ENCODE results near the gene KEAP1.

Gene KEAP1

DNA sequence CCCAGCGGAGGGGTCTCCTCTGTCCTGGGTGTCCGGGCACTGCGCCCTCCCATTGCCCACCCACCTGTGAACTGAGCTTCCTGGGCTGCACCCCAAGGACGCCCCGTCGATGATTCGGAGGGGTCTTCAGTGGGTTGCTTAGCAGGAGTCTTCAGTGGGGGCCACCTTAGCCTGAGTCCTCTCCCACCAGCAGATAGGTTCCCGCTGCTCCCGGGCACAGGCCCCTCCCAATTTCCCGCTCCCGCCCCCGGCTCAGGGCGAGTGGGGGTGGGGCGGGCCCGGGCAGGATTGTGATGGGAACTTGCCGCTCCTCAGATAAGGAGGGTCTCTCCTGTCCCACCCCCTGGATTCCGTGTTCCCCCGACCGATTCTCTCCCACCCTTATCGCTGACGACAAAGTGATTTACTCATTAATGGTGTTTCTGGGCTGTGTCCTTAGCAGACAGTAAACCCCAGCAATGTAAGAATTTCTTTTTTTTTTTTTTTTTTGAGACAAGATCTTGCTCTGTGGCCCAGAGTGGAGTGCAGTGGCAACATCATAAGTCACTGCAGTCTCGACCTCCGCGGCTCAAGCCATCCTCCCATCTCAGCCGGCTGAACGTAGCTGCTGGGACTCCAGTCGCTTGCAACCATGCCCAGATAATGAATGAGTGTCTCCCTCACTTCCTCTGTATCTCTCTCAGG, 14.7 kb upstream of the KEAP1 start:
- Mint-ChIP-seq H3K27ac (peak overlapping the region; percentile 5), H3K9me3 (no peaks in the 10 kb centered on the region), H3K27me3 (peaks cover 80% of the 10 kb centered on the region), H3K4me1 (ENCODE audit: low read depth) (peaks cover 43% of the 10 kb centered on the region), H3K36me3 (ENCODE audit: low read depth) (no peaks in the 10 kb centered on the region), H3K4me3 (peak overlapping the region; percentile 35)
- intact Hi-C loops (cut with micrococcal nuclease) = no loop called here

DNA sequence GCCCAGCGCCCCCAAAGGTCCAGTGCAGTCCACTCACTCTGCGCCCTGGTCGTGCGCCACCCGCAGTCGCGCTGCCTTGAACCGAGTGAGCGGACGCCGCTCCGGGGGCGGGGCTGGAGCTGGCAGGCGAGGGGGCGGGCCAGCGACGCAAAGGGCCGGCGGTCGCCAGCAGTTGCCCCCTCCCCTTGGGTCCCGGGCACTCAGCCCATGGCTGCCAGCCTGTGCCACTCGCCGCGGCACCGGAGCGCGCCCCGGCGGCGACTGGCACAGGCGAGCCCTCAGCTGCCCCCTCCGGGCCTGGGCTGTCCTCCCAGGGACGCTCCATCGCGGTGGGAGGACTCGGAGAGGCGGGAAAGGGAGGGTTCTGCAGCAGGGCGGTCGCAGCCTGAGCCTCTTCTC, 14.2 kb upstream of the KEAP1 start, which contains the start of gene S1PR5:
TSS of gene S1PR5 (minus strand) at position 87 of the 399 bp plus-strand sequence. CDS start 2,436 bp downstream, outside the sequence.
- intact Hi-C loops (cut with micrococcal nuclease) = no loop called here
- Mint-ChIP-seq H3K27me3 (peaks cover 85% of the 10 kb centered on the region), H3K9me3 (no peaks in the 10 kb centered on the region), H3K4me1 (ENCODE audit: low read depth) (peaks cover 47% of the 10 kb centered on the region), H3K4me3 (peak within 1 kb of the TSS; percentile 35), H3K36me3 (ENCODE audit: low read depth) (no peaks in the 10 kb centered on the region), H3K27ac (peak within 1 kb of the TSS; percentile 5)

DNA sequence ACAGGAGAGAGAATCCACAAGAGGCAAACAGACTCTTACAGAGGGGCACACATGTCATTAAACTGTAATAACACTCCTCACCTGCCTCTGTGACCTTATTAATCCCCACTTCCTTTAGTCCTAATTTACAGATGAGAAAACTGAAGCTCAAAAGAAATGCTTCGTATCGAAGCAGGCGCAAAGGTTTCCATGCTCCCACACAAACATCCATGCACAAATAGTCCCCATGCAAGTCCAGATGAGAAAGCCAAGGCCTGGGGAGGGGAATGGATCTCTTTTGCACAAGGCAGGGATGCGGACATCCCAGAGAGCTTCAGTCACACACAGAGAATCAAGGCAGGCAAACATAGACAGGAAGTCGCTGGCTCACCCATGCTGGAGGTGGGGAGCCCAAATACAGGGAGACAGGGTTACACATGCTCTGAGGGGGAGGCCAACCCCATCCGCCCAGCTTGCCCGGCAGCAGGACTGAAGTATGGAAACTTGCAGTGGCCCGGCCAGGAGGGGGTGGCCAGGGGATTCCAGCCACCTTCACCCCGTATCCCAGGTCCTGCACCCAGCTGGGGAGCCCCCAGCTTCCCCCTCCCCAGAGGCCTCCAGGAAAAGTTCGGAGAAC, 13.6 kb upstream of the KEAP1 start:
- intact Hi-C loops (cut with micrococcal nuclease) = no loop called here
- Mint-ChIP-seq H3K36me3 (ENCODE audit: low read depth) (no peaks in the 10 kb centered on the region), H3K27me3 (peaks cover 79% of the 10 kb centered on the region), H3K9me3 (no peaks in the 10 kb centered on the region), H3K27ac (no peak overlapping the region), H3K4me3 (peak overlapping the region; percentile 30), H3K4me1 (ENCODE audit: low read depth) (peaks cover 47% of the 10 kb centered on the region)

DNA sequence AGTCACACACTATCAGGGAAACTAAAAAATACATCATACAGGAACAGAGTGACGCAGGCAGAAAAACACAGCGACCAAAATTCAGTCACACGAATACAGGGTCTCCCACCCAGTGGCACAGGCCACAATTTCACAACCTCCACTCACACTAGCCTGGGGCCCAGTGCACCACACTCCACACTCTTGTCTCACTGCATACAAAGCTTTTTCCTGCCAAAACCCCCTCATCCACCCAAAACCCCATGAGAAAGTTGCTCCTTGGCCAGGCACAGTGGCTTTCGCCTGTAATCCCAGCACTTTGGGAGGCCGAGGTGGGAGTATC, 12.9 kb upstream of the KEAP1 start:
- intact Hi-C loops (cut with micrococcal nuclease) = no loop called here
- H3K36me3 Mint-ChIP-seq (ENCODE audit: low read depth) = no peaks in the 10 kb centered on the region
- H3K9me3 Mint-ChIP-seq = no peaks in the 10 kb centered on the region
- H3K27ac Mint-ChIP-seq = no peak overlapping the region
- peaks cover 83% of the 10 kb centered on the region for H3K27me3 Mint-ChIP-seq
- peaks cover 47% of the 10 kb centered on the region for H3K4me1 Mint-ChIP-seq (ENCODE audit: low read depth)
- no peak overlapping the region for H3K4me3 Mint-ChIP-seq

- H3K27ac Mint-ChIP-seq = no peak overlapping the region
- peaks cover 46% of the 10 kb centered on the region for H3K4me1 Mint-ChIP-seq (ENCODE audit: low read depth)
- no peaks in the 10 kb centered on the region for H3K36me3 Mint-ChIP-seq (ENCODE audit: low read depth)
- H3K4me3 Mint-ChIP-seq = no peak overlapping the region
- H3K9me3 Mint-ChIP-seq = no peaks in the 10 kb centered on the region
- intact Hi-C loops (cut with micrococcal nuclease) = no loop called here
- peaks cover 73% of the 10 kb centered on the region for H3K27me3 Mint-ChIP-seq
These were observed 11.3 kb upstream of the KEAP1 start for GRCh38 chr19:10514211-10515145.

- Mint-ChIP-seq H3K36me3 (ENCODE audit: low read depth) (no peaks in the 10 kb centered on the region), H3K4me3 (no peak overlapping the region), H3K4me1 (ENCODE audit: low read depth) (peaks cover 33% of the 10 kb centered on the region), H3K9me3 (no peaks in the 10 kb centered on the region), H3K27me3 (peaks cover 61% of the 10 kb centered on the region), H3K27ac (no peak overlapping the region)
- intact Hi-C loops (cut with micrococcal nuclease) = no loop called here
These were observed 10.1 kb upstream of the KEAP1 start for GRCh38 chr19:10513223-10513622.

- H3K27me3 Mint-ChIP-seq = peaks cover 35% of the 10 kb centered on the region
- intact Hi-C loops (cut with micrococcal nuclease) = no loop called here
- H3K9me3 Mint-ChIP-seq = no peaks in the 10 kb centered on the region
- H3K4me3 Mint-ChIP-seq = no peak overlapping the region
- no peak overlapping the region for H3K27ac Mint-ChIP-seq
- H3K4me1 Mint-ChIP-seq (ENCODE audit: low read depth) = peaks cover 23% of the 10 kb centered on the region
- H3K36me3 Mint-ChIP-seq (ENCODE audit: low read depth) = no peaks in the 10 kb centered on the region
These were observed 7.2 kb upstream of the KEAP1 start for GRCh38 chr19:10510301-10510802.

DNA sequence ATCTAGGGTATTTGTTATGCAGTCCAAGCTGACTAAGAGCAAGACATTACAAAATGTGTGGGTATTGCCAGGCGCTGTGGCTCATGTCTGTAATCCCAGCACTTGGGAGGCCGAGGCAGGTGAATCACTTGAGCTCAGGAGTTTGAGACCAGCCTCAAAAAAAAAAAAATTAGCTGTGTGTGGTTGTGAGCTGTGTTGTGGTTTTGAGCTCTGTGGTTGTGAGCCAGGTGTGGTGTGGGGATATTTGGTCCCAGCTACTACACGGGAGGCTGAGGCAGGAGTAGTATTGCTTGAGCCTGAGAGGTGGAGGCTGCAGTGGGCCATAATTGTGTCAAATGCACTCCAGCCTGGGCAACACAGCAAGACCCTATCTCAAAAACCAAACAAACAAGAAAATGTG, 5.6 kb upstream of the KEAP1 start:
- intact Hi-C loops (cut with micrococcal nuclease) = loop anchor here (10.0 kb wide), 1 partner anchor 186 kb away; no protein-coding TSS in a partner anchor
- Mint-ChIP-seq H3K9me3 (no peaks in the 10 kb centered on the region), H3K27me3 (peaks cover 19% of the 10 kb centered on the region), H3K4me3 (no peak overlapping the region), H3K4me1 (ENCODE audit: low read depth) (peaks cover 13% of the 10 kb centered on the region), H3K36me3 (ENCODE audit: low read depth) (no peaks in the 10 kb centered on the region), H3K27ac (no peak overlapping the region)

DNA sequence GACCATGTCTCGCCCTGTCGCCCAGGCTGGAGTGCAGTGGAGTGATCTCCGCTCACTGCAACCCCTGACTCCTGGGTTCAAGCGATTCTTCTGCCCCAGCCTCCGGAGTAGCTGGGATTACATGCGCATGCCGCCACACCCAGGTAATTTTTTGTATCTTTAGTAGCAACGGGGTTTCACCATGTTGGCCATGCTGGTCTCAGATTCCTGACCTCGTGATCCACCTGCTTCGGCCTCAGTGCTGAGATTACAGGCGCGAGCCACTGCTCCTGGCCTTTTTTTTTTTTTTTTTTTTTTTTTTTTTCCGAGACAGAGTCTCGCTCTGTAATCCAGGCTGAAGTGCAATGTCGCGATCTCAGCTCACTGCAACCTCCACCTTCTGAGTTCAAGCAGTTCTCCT, 4.9 kb upstream of the KEAP1 start:
- Mint-ChIP-seq H3K27me3 (peaks cover 12% of the 10 kb centered on the region), H3K27ac (no peak overlapping the region), H3K4me3 (no peak overlapping the region), H3K36me3 (ENCODE audit: low read depth) (no peaks in the 10 kb centered on the region), H3K4me1 (ENCODE audit: low read depth) (peaks cover 12% of the 10 kb centered on the region), H3K9me3 (no peaks in the 10 kb centered on the region)
- intact Hi-C loops (cut with micrococcal nuclease) = loop anchor here (10.0 kb wide), 1 partner anchor 187 kb away; no protein-coding TSS in a partner anchor

DNA sequence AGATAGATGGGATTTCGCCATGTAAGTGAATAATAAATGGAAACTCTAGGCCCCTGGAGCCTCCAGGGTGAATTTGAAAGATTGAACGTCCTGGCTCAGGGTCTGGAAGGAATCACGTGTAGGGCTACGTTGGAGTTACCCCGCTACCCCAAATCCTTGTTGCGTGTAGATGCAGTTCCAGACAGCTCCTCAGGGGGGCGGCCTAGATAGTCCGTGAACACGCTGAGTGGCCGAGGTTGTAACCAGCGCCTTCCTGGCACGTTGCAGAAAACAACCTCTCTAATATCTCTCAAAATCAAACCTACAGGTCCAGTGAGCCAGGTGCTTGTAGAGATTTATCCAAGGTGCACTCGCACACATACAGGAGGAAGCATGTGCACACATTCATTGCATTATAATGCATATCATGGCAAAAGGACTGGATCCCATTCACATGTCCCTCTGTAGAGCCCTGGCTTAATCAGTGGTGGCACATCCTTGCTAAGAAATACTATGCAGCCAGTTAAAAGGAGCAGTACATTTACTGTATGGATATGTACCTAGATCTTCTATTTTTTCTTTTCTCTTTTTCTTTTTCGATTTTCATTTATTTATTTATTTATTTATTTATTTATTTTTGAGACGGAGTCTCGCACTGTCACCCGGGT, 2.5 kb upstream of the KEAP1 start:
- H3K4me1 Mint-ChIP-seq (ENCODE audit: low read depth) = peaks cover 21% of the 10 kb centered on the region

DNA sequence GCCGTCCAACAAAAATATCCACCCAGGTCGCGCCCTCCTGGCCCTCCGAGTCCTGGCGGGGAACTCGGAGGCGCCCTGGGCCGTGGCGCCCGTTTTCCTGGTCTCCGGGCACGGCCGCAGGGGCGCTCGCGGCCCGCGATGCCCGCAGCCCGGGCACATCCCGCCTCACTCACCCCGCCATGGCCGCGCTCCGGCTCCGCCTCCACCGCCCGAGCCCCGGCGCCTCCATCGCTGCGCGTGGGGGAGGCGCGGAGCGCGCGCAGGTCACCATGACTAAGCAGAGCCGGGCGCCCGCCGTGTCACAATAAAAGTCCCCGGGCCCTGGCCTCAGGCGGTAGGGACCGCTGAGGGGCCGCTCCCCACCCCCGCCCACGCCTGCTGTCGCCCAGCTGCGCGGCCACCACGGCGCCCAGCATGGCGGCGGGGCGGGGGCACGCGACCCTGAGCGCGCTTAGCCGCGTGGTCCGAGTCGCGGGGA, 593 bp downstream of the KEAP1 start:
- Mint-ChIP-seq H3K4me1 (ENCODE audit: low read depth) (peaks cover 47% of the 10 kb centered on the region), H3K4me3 (peak overlapping the region; percentile 84), H3K36me3 (ENCODE audit: low read depth) (peaks cover 45% of the 10 kb centered on the region), H3K27ac (peak overlapping the region; percentile 94), H3K27me3 (no peaks in the 10 kb centered on the region), H3K9me3 (no peaks in the 10 kb centered on the region)
- intact Hi-C loops (cut with micrococcal nuclease) = loop anchor here (2.0 to 10.0 kb wide), 2 partner anchors 66 to 192 kb away; partner anchors contain the start of gene CDKN2D

More for the DNA sequence above, 2.5 kb upstream of the KEAP1 start:
- Mint-ChIP-seq H3K9me3 (no peaks in the 10 kb centered on the region), H3K4me3 (no peak overlapping the region), H3K27me3 (no peaks in the 10 kb centered on the region), H3K27ac (no peak overlapping the region), H3K36me3 (ENCODE audit: low read depth) (peaks cover 14% of the 10 kb centered on the region)
- intact Hi-C loops (cut with micrococcal nuclease) = loop anchor here (10.0 kb wide), 1 partner anchor 189 kb away; no protein-coding TSS in a partner anchor

GRCh38 chr19:10501971-10502523, 1.1 kb downstream of the KEAP1 start:
- peak overlapping the region; percentile 84 for H3K4me3 Mint-ChIP-seq
- H3K9me3 Mint-ChIP-seq = no peaks in the 10 kb centered on the region
- intact Hi-C loops (cut with micrococcal nuclease) = loop anchor here (2.0 to 10.0 kb wide), 2 partner anchors 67 to 193 kb away; partner anchors contain the start of gene CDKN2D
- H3K27ac Mint-ChIP-seq = peak overlapping the region; percentile 94
- peaks cover 47% of the 10 kb centered on the region for H3K4me1 Mint-ChIP-seq (ENCODE audit: low read depth)
- peaks cover 49% of the 10 kb centered on the region for H3K36me3 Mint-ChIP-seq (ENCODE audit: low read depth)
- no peaks in the 10 kb centered on the region for H3K27me3 Mint-ChIP-seq

DNA sequence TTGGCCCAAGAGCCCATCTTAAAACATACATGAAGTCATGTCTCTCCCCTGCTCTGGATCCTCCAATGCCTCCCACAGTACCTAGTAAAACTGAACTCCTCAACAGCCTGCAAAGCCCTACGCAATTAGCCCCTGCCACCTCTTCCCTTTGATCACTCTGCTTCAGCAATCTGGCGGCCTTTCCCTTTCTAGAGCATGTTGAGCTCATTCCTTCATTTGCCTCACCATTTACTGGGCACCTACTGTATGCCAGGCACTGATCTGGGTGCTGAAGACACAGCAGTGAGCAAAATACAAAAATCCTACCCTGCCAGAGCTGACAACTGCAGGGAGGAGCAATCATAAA, 2.9 kb downstream of the KEAP1 start:
- peaks cover 67% of the 10 kb centered on the region for H3K36me3 Mint-ChIP-seq (ENCODE audit: low read depth)

More for the DNA sequence above, 2.9 kb downstream of the KEAP1 start:
- H3K9me3 Mint-ChIP-seq = no peaks in the 10 kb centered on the region
- no peak overlapping the region for H3K4me3 Mint-ChIP-seq
- peaks cover 47% of the 10 kb centered on the region for H3K4me1 Mint-ChIP-seq (ENCODE audit: low read depth)
- H3K27ac Mint-ChIP-seq = no peak overlapping the region
- no peaks in the 10 kb centered on the region for H3K27me3 Mint-ChIP-seq
- intact Hi-C loops (cut with micrococcal nuclease) = loop anchor here (10.0 kb wide), 1 partner anchor 195 kb away; no protein-coding TSS in a partner anchor

Data from dendritic cell treated with granulocyte-macrophage colony-stimulating factor and Interleukin-4, amounts not matched to agents 40 ng/mL and 50 ng/mL, for 4 days (primary cell).